Activated T-cell treated with anti-CD3 and anti-CD28 coated beads for 48 hours (primary cell): Measurements from ENCODE around the gene RFPL2.
"Not testable (repeated sequence)": the region's sequence is repeated elsewhere in the genome, so short reads cannot be mapped to it uniquely, and the experiment has no call there.

Experiments used
- DNase-seq: peaks from one replicate; pipeline ENCODE4 v3.0.0-alpha.2; 2020; ENCODE audit warnings: low read depth

Gene RFPL2

GRCh38 chr22:32164075-32164860 lies 40.6 kb downstream of the RFPL2 start:
- DNase-seq = no peak

GRCh38 chr22:32160411-32160810 lies 44.5 kb downstream of the RFPL2 start:
- DNase-seq = not testable (repeated sequence)

- DNase-seq = no peak
Observed at GRCh38 chr22:32158712-32159533, 46.0 kb downstream of the RFPL2 start, which contains the start of gene C22orf42. Gene C22orf42, minus strand, starts transcription at chr22:32159303. Its CDS starts 88 bp downstream, at chr22:32159215.

- DNase-seq = not testable (repeated sequence)
Observed at GRCh38 chr22:32157632-32158031, 47.2 kb downstream of the RFPL2 start.

GRCh38 chr22:32154727-32155126 lies 50.1 kb downstream of the RFPL2 start:
- DNase-seq = not testable (repeated sequence)

- DNase-seq = not testable (repeated sequence)
Observed at GRCh38 chr22:32151641-32152040, 53.2 kb downstream of the RFPL2 start.

GRCh38 chr22:32150647-32151046 lies 54.2 kb downstream of the RFPL2 start:
- not testable (repeated sequence) for DNase-seq

GRCh38 chr22:32148372-32148771 lies 56.5 kb downstream of the RFPL2 start:
- not testable (repeated sequence) for DNase-seq

- not testable (repeated sequence) for DNase-seq
Observed at GRCh38 chr22:32147128-32147527, 57.7 kb downstream of the RFPL2 start.

- no peak for DNase-seq
Observed at GRCh38 chr22:32144496-32145274, 60.2 kb downstream of the RFPL2 start.

GRCh38 chr22:32142600-32142999 lies 62.3 kb downstream of the RFPL2 start:
- DNase-seq = no peak

GRCh38 chr22:32140688-32141087 lies 64.2 kb downstream of the RFPL2 start:
- DNase-seq = not testable (repeated sequence)
